Measurements from ENCODE around the gene KCNMB1. TPM values are rescaled to one million over a fixed set of nuclear protein-coding genes. Genes with fewer than 3 reads are reported as not detected.

Gene KCNMB1
- total RNA-seq, 1 experiment from 2014 or later: not detected

GRCh38 chr5:170387775-170388639 is 1.2 kb downstream of the KCNMB1 start:
- POLR2A ChIA-PET (ENCODE audit: unreplicated experiment): no interaction called here
- no peak for DNase-seq

GRCh38 chr5:170386743-170387395 is 2.3 kb downstream of the KCNMB1 start:
- no peaks in the 10 kb centered on the region for H3K4me1 ChIP-seq (ENCODE audit: insufficient read depth, low read length)
- H3K4me2 ChIP-seq (ENCODE audit: low read length): no peak overlapping the region
- H4K20me1 ChIP-seq (ENCODE audit: low read length): no peaks in the 10 kb centered on the region
- no peaks in the 10 kb centered on the region for H3K9me2 ChIP-seq (replicated peaks; ENCODE audit: low read length)
- no peak overlapping the region for H3K9ac ChIP-seq (ENCODE audit: low read length)
- BruUV-seq (replicated peaks): no TSS peak
- no peak for TF ChIP-seq EZH2 (IDR thresholded peaks at IDR 0.05; ENCODE audit: low read length, unreplicated experiment)
- no peak for TF ChIP-seq CTCF (conservative IDR thresholded peaks at IDR 0.05; ENCODE audit: low read depth, low read length)
- no peak for TF ChIP-seq EZH2phosphoT487 (IDR thresholded peaks at IDR 0.05; ENCODE audit: borderline replicate concordance, low read length)
- ChIA-PET POLR2A (ENCODE audit: unreplicated experiment) (no interaction called here), CTCF (no interaction called here)
- no peaks in the 10 kb centered on the region for H3K36me3 ChIP-seq (ENCODE audit: low read depth, low read length)
- H3K4me3 ChIP-seq (ENCODE audit: low read length): no peak overlapping the region
- no peaks in the 10 kb centered on the region for H3K9me3 ChIP-seq (ENCODE audit: low read length)
- ATAC-seq: no peak
- no peak overlapping the region for H3K27ac ChIP-seq (ENCODE audit: low read length)
- H3K79me2 ChIP-seq (ENCODE audit: low read length): no peaks in the 10 kb centered on the region
- intact Hi-C loops (cut with micrococcal nuclease): no loop called here
- no peak overlapping the region for H2AFZ ChIP-seq (ENCODE audit: low read length)
- no peaks in the 10 kb centered on the region for H3F3A ChIP-seq (ENCODE audit: low read length, unreplicated experiment)
- DNase-seq: no peak
- H3K27me3 ChIP-seq (ENCODE audit: low read length): peaks cover 47% of the 10 kb centered on the region

More at GRCh38 chr5:170387775-170388639, 1.2 kb downstream of the KCNMB1 start:
- Histone ChIP-seq H3F3A (ENCODE audit: low read length, unreplicated experiment) (no peaks in the 10 kb centered on the region), H3K4me1 (ENCODE audit: insufficient read depth, low read length) (no peaks in the 10 kb centered on the region), H3K4me2 (ENCODE audit: low read length) (no peak overlapping the region), H3K9ac (ENCODE audit: low read length) (no peak overlapping the region), H3K36me3 (ENCODE audit: low read depth, low read length) (no peaks in the 10 kb centered on the region), H3K27ac (ENCODE audit: low read length) (no peak overlapping the region), H3K4me3 (ENCODE audit: low read length) (no peak overlapping the region), H3K9me2 (replicated peaks; ENCODE audit: low read length) (no peaks in the 10 kb centered on the region), H3K79me2 (ENCODE audit: low read length) (no peaks in the 10 kb centered on the region), H3K9me3 (ENCODE audit: low read length) (no peaks in the 10 kb centered on the region), H3K27me3 (ENCODE audit: low read length) (peaks cover 58% of the 10 kb centered on the region), H4K20me1 (ENCODE audit: low read length) (no peaks in the 10 kb centered on the region), H2AFZ (ENCODE audit: low read length) (no peak overlapping the region)
- no TSS peak for BruUV-seq (replicated peaks)
- CTCF ChIA-PET: no interaction called here
- intact Hi-C loops (cut with micrococcal nuclease): no loop called here
- no peak for ATAC-seq
- no peak for TF ChIP-seq EZH2 (IDR thresholded peaks at IDR 0.05; ENCODE audit: low read length, unreplicated experiment)
- no peak for TF ChIP-seq EZH2phosphoT487 (IDR thresholded peaks at IDR 0.05; ENCODE audit: borderline replicate concordance, low read length)
- TF ChIP-seq CTCF (conservative IDR thresholded peaks at IDR 0.05; ENCODE audit: low read depth, low read length): no peak

- H3K4me1 ChIP-seq (ENCODE audit: insufficient read depth, low read length): no peaks in the 10 kb centered on the region
- intact Hi-C loops (cut with micrococcal nuclease): no loop called here
- H3K4me3 ChIP-seq (ENCODE audit: low read length): no peak overlapping the region
- TF ChIP-seq EZH2phosphoT487 (IDR thresholded peaks at IDR 0.05; ENCODE audit: borderline replicate concordance, low read length) (no peak), EZH2 (IDR thresholded peaks at IDR 0.05; ENCODE audit: low read length, unreplicated experiment) (no peak), CTCF (conservative IDR thresholded peaks at IDR 0.05; ENCODE audit: low read depth, low read length) (no peak)
- no TSS peak for BruUV-seq (replicated peaks)
- POLR2A ChIA-PET (ENCODE audit: unreplicated experiment): no interaction called here
- no peaks in the 10 kb centered on the region for H4K20me1 ChIP-seq (ENCODE audit: low read length)
- no peak overlapping the region for H3K27ac ChIP-seq (ENCODE audit: low read length)
- no peak overlapping the region for H3K9ac ChIP-seq (ENCODE audit: low read length)
- H2AFZ ChIP-seq (ENCODE audit: low read length): no peak overlapping the region
- H3K79me2 ChIP-seq (ENCODE audit: low read length): no peaks in the 10 kb centered on the region
- no peaks in the 10 kb centered on the region for H3K9me3 ChIP-seq (ENCODE audit: low read length)
- ATAC-seq (no peak), DNase-seq (no peak)
- CTCF ChIA-PET: no interaction called here
- no peak overlapping the region for H3K4me2 ChIP-seq (ENCODE audit: low read length)
- peaks cover 27% of the 10 kb centered on the region for H3K27me3 ChIP-seq (ENCODE audit: low read length)
- no peaks in the 10 kb centered on the region for H3K36me3 ChIP-seq (ENCODE audit: low read depth, low read length)
- H3F3A ChIP-seq (ENCODE audit: low read length, unreplicated experiment): no peaks in the 10 kb centered on the region
- no peaks in the 10 kb centered on the region for H3K9me2 ChIP-seq (replicated peaks; ENCODE audit: low read length)
Measured at GRCh38 chr5:170383227-170383626, 5.9 kb downstream of the KCNMB1 start.

Measured in PC-3 (cell line).